Measurements from ENCODE around the gene ARFGAP2.

ARFGAP2 gene

DNA sequence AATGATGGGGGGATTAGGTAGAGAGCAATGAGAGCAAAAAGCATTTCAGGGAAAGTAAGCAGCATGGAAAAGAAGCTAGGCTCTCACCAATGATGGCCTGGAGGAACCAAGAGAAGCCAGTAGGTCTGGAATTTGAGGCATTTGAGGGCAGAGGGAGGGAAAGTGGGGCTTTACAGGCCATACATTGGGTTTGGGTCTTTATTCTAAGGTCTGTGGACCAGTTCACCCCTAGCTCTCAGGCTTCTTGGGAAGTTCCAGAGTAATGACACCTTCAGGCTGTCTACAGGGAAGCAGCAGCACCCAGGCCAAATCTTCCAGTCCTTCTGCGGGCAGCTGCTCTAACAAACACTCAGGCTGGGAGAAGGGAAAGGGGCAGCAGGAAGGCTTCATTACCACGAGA lies 29.4 kb downstream of the ARFGAP2 start:
- DNase-seq = no peak

DNA sequence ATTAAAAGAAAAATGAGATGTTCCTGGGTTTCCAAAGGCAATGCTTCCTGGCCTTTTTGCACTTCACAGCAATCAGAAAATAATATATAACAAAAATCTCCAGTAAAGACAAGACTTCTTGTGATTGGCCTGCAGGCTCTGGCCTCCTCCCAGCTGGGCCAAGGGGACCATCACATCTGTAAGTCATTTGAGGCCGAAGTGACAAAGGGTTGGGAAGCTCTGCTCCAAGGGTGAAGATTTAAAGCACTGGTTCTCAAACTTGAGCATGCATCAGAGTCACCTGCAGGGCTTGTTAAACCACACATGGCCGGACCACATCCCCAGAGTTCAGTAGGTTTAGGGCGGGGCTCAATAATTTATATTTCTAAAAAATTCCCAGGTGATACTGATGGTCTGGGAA lies 32.1 kb downstream of the ARFGAP2 start:
- DNase-seq = no peak

DNA sequence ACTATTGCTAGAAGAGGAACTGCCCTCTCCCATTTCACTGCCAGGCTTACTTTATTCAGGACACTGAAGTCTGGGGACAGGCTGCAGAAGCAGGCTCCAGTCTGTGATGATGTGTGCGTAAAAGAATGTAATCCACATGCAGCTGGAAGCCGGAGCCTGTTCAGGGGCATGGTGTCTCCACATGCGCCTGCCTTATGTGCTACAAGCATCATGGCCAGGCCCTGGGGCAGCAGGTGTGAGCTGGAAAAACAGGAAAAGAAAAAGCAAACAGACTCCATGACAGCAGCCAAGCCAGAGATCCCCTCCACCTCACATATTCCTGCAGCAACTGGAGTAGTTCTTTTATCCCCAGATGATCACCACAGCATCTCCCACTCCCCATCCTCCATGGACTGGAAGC lies 33.4 kb downstream of the ARFGAP2 start:
- DNase-seq = no peak

DNA sequence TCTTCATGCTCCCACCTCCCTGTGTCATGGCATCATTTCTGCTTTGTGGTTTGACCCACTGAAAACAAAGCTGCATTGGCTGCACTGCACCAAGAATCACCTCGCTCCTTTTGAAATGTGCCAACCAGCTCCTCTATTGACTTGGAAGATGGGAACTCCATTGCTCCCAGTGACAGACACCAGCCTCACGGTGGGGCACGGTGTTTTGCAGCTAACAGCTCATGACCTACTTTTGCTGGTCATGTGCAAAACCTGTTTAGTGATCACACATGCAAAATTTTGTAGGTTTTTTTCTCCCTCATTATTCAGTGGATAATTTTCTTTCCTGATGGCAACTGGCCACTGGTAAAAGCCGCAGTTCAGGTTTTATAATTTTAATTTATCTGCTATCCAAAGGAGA lies 36.8 kb downstream of the ARFGAP2 start:
- no peak for DNase-seq

DNA sequence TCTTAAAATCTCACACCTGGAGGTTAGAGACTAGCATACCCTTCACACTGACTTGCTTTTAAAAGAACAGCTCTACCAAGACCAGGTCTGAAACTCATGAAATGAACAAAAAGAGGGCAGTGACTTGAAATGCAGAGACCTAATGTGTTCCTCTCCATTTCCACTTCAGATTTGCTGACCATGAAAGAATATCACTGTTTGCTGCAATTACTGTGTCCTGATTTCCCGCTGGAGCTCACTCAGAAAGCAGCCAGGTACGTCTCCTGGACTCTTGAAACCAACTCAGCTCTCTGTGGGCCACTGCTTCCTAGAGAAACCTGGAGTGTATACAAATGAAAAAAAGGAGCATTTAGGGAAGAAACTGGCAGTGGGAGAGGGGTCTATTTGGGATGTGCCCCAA lies 39.2 kb downstream of the ARFGAP2 start:
- DNase-seq = no peak

DNA sequence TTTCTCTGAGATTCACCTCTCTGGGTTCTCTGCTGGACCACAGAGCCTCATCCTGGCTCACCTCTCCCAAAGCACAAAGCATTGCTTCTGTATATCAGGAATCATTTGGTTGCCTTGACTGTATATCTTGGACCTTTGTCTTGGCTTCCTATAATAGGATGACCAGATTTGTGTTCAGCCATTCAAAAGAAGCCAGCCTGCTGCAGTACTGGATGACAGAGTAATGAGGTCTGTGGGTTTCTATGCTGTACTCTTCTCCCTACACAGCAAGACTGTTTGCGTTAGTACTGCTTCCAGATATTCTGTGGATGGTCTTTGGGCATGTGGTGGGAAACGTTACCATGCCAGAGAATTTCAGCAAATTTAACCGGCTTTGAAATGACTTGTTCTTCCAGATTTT lies 39.8 kb downstream of the ARFGAP2 start:
- no peak for DNase-seq

DNA sequence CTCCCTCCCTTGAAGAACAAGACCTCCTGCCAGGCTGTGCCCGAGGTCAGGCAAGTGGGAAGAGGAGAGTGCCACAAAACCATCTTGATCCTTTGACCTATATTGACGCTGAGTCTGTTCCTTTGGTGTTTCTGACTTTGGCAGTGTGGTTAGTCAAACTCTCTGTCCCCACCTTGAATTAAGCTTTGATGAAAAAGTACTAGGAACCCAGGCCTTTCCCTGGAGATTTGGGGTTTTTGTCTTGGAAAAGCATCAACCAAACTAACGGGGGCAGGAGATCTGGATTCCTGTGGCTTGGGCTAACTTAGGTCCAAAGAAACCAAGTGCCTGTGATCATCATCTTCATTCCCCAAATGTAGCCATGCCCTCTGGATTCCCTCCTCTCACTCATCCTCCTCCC lies 40.4 kb downstream of the ARFGAP2 start:
- DNase-seq = no peak

DNA sequence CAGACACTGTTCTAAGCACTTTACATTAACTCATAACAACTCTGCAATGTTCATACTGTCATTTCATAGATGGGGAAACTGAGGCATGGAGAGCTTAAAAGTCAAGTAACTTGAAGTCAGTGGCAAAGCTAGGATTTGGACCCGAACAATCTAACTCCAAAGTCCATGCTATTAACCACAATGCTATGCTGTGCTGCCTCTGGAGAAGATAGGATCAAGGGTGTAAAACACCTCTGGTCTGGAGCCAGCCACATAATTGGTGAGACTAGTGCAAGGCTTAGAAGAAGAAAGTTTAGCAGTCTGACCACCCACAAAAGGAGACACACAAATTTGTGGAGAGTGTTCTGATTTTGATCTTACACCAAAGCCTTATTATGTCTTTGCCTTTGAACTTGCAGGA lies 43.7 kb downstream of the ARFGAP2 start:
- no peak for DNase-seq

DNA sequence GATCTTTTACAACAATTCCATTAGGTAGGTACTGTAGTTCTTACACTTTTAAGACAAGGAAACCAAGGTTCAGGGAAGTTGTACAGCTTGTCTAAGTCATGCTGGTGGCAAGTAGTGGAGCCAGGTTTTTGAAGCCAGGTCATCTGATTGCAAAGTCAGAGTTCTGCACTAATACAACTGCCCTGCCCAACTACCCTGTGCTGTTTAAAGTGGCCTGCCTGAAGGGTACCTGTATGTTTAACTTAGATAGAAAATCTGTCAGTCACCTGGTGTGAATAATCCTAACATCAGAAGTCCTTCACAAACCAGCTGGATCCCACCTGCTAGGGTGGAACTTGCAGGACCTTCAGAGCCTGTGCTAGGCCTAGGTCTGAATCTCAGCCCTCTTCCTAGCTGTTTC lies 44.2 kb downstream of the ARFGAP2 start:
- no peak for DNase-seq

DNA sequence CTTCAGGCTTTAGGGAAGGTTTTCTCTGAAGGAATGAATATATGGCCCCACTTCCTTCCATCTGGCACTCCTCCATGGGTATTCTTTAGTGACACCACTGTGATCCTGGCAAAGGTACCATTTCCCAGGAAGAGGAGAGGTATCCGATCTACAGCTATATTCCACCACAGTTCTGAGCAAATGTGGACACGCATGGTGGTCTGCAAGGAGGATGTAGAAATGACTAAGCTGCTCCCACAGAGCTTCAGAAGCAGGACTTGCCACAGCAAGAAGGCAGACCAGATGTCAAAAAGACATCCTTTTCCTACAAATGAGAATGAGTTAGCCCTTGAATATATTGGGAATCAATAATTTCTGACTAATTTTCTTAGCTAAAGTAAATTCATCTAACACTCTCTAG lies 45.5 kb downstream of the ARFGAP2 start:
- no peak for DNase-seq

DNA sequence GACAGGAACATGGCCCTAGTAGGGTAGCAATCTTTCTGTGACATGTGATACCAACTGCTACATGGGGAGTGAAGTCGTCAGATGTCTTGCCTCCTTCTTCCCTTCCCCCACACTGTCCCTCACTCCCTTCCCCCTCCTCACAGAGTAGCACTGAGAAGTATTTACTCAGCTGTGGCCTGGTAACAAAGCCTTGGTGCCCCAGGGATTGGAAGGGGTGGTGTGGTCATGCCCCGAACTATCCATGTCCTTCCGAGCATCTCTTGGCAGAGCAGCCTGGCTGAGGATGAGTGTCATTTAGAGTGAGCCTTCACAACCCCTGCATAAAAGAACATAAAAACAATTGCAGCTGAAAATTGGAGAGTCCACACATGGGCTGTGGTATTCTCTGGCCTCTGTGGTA lies 46.1 kb downstream of the ARFGAP2 start:
- no peak for DNase-seq

DNA sequence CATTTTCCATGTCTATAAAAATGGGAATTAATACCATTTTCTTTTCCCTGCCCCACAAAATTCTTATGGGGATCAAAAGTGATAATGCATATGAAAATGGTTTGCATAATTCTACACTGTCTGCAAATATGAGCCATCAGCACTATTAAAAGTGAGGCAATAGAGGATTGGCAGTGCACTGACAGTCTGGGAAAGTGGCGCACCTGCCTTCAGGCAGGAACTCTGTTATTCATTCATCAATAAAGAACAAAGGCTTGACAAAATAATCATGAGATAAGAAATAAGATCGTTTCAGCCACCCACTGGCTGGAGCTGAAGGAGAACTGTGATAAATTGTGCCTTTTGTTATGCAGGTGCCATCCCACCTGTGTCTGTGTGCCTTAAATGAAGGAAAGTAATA lies 49.5 kb downstream of the ARFGAP2 start:
- no peak for DNase-seq

DNA sequence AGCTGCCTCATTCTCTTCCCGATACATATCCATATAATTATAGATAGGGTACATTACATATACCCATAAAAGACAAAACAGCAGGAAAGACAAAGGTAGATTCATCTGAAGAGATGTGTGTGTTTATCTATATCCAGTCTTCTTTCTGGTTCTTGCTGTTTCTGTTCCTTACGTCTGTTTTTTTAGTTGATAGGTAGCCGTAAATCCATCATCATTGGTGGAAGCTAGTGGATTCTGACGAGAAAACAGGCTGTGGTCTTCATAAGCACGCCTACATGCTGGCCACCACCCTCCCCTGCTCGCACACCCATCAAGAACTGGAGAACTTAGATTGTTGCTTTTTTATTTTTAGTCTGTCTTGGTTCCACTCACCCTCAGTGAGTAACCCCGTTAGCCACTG lies 51.6 kb downstream of the ARFGAP2 start:
- DNase-seq = no peak

DNA sequence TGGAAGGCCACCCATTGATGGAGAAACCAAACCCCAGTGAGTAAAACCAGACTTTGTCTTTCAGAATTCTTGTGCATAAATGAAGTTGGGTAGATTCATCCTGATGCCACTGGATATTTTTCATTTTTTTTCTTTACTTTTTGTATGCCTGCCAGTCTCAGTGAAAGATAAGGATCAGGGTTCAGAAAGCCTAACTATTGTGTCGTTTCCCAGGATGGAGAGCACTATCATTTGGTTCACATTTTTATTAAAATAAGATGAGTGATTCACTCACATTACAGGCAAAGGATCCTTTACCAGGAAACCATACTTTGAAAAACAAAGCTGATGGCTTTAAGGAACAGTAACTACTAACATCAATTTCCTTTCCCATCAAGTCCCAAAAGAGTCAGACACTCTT lies 52.0 kb downstream of the ARFGAP2 start:
- no peak for DNase-seq

DNA sequence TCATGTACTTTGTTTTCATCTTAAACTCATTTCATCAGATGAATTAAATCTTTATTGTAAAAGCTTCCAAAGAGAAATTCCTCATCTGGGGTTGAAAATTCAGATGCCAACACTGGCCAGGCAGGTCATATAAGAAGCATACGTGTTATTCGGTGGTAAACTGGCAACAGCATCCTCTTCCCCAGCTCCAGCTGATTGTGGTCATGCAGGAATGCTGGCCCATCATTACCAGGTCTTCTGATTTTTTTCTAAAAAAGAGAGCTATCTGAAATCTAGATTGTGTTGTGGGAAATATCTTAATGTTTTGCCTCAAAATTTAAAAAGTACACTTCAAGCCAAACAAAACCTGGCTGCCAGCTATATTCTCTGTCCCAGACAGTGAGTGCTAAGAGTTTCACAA lies 53.6 kb downstream of the ARFGAP2 start:
- DNase-seq = no peak

DNA sequence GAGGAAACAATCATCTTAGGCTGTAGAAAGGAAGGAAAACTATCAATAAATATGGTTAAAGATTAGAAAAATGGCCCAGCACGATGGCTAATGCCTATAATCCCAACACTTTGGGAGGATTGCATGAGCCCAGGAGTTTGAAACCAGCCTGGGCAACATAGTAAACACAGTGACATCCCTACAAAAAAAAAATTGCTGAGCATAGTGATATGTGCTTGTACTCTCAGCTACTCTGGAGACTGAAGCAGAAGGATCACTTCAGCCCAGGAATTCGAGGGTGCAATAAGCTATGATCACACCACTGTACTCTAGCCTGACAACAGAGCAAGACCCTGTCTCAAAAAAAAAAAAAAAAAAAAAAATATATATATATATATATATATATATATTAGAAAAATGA lies 54.9 kb downstream of the ARFGAP2 start:
- no peak for DNase-seq

DNA sequence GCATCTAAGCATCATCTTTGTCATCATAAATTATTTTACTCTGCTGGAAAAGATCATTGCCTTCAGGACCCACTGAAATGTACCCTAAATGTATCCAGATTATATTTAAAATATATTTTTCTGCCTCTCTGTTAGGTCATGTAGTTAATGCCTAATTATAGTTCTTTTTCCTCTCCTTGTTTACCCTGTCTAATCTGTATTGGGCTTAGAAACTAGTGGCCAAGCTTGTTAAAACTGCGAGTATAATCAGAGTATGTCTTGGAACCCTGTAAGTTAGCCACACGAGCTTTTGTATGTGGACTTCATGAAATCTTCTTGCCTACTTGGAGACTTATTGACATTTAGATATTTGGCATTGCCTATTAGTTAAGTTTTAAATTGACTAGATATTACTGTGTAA lies 55.6 kb downstream of the ARFGAP2 start:
- DNase-seq = no peak

DNA sequence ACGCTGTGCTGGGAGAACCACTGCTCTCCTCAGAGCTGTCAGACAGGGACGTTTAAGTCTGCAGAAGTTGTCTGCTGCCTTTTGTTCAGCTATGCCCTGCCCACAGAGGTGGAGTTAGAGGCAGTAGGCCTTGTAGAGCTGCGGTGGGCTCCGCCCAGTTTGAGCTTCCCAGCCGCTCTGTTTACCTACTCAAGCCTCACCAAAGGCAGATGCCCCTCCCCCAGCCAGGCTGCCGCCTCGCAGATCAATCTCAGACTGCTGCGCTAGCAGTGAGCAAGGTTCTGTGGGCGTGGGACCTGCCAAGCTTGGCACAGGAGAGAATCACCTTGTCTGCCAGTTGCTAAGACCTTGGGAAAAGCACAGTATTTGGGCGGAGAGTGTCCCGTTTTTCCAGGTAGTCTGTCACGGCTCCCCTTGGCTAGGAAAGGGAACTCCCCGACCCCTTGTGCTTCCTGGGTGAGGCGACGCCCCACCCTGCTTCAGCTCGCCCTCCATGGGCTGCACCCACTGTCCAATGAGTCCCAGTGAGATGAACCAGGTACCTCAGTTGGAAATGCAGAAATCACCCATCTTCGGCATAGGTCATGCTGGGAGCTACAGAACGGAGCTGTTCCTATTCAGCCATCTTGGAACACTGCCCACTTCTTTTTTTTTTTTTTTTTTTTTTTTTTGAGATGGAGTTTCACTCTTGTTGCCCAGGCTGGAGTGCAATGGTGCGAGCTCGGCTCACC lies 57.6 kb downstream of the ARFGAP2 start:
- peak; percentile 34 for DNase-seq

Measured in stimulated activated CD8-positive, alpha-beta memory T cell treated with anti-CD3 and anti-CD28 coated beads, Interleukin-4, amount 100 ng/mL, for 48 hours (primary cell).